ENCODE data around the gene PRICKLE2.

Gene PRICKLE2

DNA sequence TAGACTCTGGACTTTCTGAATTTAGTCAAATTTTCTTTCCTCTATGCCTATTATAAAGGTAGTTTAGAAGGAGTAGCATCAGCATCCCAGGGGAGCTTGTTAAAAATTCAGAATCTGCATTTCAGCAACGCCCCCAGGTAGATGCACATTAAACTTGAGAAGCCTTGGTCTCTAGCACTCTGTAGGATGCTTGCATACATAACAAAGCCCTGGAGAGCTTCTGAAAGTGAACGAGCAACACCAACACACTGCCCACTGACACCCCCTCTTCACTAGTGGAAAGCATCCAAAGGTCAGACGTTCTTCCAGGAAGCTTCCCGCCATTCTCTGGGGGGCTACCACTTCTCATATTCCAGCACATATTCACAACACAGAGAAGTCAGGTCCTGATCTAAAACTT, 6.5 kb downstream of the PRICKLE2 start:
- DNase-seq = no peak

DNA sequence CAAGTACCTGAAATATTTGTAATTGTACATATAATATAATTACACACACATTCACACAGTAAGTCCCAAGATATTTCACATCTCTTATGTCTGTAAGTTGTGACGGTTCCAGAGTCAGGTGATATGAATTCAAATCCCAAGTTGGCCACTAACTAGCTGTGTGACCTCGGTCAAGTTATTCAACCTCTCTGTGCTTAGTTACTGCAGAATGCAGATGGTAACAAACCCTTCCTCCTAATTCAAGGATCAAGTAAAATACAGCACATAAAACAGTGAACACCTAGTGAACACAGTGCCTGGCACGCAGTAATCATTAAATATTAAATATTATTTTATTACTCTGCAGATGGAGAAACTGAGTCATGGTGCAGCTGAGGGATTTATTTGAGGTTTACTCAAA, 6.9 kb downstream of the PRICKLE2 start:
- no peak for DNase-seq

DNA sequence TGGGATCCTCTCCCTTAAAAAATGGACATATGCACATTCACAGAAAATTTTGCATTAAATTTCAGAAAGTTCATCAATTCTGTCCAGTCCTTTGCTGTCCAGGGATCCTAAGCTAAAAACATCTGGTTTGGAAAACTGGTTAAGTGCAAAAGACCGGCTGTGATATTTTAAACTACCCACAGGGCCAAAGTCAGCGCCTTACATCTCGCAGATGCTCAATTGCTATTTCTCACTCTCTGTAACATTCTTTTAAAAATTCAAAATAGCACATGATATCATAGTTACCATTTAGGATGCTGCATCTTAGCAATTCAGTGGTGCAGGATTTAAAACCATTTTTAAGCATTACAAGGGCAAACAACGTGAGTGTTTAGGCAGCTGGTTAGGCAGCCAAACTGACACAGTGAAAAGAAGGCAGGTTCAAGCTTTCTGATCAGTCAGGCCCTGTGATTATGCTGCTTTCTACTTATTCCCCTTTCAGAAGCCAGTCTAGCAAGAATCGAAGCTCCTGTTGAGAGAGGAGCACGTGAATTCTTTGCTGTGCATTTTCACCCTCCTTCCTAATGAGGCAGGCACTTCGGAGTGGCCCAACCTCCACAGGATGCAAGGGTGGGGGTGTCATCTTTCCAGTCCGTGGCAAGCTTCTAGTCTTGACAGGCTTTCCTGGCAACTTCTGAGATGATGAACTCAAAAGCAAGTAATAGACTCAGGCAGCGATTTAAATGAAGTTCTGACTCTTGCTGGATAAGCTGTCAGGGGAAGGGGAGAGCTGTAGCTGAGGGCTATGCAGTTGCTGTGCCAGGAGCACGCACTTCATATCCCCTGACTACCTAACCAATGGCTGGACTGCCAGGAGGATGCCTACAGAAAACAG, 8.8 kb downstream of the PRICKLE2 start:
- DNase-seq = no peak

DNA sequence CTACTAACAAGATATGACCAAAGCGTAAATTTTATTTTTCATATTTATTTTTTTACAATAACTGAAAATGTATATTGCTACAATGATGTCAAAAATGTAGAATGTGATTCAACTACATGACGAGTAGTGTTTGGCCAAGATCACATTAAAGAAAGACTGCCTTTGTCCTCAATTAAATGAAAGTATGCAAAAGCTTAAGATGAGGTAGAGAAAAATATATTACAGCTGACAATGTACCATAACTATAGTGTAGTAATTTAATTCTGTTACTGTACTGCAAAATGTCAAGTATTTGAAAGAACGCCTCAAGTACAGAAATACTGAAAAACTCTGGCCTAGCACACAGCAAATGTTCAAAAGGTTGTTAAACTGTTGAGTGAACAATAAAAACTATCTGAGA, 9.7 kb downstream of the PRICKLE2 start:
- DNase-seq = no peak

DNA sequence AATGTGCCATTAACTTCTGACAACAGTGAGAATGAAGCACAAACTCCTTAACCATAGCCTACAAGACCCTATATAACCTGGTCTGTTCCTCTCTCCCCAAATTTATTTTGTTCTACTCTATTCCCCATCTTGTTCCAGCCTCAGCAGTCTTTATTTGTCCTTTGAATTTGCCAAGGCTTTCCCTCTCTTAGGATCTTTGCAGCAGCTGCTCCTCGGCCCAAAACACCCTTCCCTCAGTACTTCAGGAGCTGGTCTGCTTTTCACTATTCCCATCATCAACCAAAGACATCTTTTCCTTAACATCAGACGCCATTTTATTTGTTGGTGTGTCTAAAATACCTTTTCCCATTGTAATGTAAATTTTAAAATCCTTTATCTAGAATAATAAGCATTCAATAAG, 10.2 kb downstream of the PRICKLE2 start:
- no peak for DNase-seq

DNA sequence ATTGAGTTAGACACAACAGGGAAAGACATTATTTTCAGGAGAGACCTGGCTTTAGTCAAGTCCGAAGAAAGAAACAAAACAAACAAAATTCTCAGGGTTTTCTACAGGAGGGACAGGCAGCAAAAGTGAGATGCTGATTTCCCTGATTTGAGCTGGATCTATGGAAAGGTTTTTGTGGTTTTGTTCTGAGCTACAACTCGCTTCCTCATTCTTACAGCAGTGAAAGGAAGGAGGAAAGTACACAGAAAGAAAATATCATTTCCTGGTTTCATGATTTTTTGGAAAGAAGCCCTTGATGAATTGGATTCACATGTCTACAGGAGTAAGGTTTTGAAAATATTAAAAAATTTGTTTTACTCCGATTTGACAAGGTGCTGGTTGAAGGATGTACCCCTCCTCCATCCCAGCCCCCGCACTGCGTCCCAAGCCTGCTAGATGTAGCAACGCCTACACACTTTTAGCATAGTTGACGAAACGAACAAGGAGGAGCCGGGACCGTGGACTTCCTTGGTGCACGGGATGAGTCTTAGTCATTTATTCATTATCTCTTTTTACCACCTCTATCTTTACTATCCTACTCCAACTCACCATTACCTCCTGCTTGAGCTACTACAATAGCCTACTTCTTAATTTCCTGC, 10.8 kb downstream of the PRICKLE2 start:
- DNase-seq = no peak

DNA sequence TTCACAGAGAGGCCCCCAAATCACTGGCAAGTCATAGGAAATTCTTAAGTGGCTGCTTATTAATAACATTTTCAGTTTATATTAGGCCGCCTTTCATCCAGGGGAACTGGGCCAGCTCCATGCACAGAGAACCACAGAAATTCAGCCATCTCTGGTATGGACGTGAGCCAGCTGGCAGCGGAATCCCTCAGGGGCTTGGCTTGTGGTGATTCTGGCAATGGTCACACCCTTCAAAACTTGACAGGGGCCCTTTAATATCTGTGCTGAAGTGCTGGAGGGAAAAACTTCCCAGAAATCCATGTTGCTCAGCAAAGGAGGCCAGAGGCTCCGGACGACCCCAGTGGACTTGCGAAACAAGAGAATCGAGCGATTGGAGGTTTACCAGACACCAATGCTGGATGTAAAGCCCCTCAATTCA, 11.3 kb downstream of the PRICKLE2 start:
- no peak for DNase-seq

DNA sequence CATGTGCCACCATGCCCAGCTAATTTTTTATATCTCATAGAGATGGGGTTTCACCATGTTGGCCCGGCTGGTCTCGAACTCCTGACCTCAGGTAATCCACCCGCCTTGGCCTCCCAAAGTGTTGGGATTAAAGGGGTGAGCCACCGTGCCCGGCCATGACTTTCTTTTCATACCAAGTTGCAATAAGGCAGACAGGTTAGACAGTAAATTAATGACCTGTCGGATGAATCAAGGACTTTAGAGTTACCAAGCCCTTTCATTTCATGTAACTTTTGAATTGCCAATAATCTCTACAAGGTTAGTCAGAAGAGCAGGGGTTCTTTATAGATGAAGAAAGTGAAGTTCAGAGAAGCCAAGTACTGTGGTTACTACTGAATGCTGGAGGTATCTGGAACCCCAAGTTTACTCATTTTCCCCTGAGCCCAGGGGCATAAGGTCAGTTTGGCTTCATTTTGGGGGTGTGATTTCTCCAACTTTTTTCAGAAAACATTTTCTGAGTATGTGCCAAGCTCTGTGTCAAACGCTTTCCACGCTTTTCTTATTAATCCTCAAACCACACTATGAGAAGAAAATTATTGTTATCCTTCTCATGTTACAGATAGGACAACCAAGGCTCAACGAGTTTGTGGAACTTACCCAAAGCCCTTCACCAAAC, 11.9 kb downstream of the PRICKLE2 start:
- no peak for DNase-seq

DNA sequence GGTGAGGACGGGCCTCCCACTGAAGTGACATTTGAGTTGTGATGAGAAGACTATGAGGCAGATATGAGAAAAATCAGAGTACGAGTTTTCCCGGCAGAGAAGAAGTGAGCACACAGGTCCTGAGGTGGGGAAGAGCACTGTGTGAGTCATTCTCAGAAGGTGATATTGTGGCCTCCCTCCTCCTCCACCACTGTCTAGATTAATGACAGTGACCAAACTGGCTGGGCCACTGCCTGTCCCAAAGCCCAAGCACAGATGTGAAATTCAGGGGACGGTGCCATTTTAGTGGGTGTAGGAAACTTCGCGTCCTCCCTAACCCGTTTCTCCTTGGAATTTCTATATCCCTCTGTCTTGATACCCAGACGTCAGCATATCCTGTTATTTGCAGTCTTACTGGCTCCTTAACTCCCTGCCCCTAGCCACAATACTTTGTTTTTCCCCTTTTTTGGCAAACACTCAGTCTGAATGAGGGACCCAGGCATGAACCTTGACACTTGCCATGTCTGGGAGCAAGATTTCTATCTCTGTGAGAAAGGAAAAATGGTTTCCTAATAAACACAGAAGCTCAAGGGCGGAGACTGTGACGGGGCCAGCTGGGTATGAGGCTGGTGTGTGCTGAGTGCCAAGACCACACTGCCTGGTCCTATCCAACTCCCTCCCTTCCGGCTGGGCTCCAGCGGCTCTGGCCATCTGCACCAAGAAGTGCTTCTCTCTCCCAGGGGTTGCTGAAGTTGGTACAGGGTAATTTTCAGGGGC, 15.2 kb downstream of the PRICKLE2 start:
- no peak for DNase-seq

DNA sequence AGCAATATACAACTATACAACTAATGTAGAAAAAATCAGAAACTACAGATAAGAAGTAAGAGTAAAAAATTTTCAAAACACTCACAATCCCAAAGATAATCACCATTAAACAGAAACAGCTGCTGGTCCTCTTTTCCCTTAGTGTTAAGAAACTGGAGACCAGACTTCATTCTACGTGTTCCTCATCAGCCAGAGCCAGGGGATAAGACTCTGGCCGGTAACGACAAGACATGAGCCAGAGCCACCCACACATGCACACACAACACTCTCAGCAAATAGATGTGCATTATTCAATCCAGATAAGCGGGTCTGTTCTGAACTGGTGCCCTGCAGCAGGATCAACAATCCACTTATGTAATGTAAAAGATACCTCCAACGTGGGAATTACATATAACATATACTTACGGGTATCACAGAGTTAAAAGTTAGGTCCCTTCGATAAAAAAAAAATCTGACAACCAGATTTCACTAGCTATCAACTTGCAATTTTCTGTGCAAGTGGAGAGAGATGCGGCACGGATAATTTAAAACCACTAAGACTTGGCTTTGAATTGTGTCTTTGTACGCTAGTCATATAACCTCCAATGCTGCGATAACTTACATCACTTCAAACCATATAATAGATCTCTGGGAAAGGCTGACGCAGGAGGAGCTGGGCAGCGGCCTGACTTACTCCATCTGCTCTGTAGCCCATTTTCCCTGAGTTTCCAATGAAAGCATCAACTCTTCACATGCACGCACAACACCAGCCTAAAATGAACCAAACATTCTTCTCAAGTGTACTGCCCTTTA, 17.8 kb downstream of the PRICKLE2 start:
- no peak for DNase-seq

DNA sequence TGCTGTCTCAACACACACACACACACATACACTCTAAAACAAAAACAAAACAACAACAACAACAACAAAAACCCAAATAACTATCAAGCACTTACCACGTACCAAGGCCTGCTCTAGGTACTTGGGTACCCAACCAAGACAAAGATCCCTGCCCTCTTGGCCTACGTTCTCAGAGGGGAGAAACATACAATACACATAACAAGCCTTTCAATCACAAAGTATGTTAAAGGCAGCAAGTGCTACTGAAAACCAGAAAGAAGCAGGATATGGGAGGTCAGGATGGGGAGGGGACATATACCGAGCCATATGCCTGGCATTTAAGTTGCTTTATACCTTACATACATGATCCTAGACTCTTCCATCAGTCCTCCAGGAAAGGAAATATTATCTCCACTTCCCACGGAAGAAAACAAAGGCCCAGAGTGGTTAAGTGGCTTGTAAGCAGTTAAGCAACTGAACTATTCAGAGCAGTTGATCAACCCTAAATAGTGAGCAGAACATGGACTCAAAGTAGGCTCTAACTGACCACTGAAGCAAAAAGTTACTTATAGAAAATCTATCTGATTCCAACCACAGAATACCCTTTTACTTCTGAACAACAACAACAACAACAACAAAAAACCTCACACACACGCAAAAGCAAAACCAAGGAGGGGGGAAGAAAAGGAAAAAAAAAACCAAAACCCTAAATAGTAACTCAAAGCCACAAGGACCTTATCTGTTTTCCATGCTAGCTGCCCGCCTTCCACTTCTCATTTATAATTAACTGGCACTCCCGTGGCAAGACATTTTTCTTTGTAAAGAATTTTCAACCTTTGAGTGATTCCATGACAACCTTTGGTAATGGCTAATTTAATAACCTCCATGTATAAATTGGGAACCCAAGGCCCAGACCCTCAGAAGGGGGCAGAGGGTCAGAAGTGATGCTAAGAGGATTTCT, 21.0 kb downstream of the PRICKLE2 start:
- DNase-seq = no peak

DNA sequence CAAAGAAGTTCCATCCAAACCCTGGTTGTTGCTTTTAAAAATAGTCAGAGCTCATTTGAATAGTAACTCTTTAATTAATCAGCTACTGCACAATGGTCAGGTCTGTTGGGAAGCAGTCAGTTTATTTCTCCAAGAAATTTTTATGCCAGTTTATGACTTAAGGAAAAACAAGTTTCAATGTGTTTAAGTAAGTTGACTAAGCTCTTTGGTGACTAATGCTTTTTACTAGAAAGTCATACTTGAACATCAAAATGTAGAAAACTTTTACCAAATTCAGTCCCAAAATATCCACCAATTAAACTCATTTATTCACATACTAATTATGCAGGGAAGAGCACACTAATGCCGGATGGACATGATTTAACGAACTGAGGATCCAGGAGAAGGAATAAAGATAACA, 22.1 kb downstream of the PRICKLE2 start:
- no peak for DNase-seq

DNA sequence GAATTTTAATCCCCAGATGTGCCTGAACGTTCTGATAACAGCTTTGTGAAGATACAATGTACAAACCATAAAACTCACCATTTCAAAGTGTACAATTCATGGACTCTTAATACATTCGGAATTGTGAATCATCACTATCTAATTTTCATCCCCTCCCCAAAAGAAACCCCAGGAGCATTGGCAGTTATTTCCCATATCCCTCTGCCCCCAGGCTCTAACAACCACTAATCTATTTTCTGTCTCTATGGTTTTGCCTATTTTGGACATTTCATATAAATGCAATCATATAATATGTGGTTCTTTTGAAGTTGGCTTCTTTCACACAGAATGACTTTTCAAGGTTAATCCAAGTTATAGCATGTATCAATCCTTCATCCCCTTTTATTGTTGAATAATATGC, 25.3 kb downstream of the PRICKLE2 start:
- no peak for DNase-seq

DNA sequence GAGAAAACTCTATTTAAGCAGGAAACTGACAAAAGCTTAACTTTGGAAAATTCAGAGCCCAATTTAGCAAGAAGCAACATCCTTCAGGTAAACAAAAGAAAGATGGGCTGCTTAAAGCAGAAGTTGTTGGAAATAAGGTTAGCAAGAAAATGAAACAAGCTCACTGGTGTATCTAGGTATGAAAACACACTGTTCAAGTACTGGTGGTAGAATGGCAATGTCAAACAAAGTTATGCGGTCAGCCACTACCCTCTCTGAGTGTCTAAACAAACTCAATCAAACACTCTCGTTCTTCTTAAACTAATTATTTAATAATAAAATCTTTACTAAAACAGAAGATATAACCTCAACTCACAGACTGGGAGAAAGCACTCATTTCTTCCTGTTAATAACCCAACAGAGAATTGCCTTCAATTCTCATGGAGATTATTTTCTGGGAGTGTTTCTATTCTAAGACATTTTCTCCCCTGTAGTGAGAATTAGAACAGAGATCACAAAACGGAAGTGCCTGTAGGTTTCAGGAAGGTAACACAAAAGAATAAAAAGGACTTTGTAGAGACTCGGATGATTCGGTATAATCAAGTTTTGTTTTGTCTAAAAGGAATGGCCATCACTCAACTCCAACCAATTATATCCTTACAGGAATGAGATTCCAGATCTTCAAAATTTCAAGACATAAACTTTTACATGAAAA, 28.9 kb downstream of the PRICKLE2 start:
- DNase-seq = no peak

DNA sequence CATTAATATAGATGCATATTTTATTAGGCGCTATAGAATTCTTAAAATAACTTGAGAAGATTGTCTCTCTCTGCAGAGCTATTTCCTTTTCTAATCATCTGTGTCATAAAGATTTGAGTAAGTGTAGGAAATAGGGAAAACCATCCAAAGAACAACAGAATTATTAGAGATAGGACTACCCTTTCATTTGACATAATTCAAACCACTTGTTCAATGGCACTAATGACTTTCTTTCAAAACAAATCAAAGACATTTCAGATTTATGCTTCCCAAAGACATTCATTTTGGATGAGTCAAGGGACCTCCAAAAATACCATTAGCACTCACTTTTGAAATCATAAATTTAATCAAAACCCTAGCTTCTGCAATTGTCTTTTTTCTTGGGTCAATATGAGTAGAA, 29.5 kb downstream of the PRICKLE2 start:
- no peak for DNase-seq

DNA sequence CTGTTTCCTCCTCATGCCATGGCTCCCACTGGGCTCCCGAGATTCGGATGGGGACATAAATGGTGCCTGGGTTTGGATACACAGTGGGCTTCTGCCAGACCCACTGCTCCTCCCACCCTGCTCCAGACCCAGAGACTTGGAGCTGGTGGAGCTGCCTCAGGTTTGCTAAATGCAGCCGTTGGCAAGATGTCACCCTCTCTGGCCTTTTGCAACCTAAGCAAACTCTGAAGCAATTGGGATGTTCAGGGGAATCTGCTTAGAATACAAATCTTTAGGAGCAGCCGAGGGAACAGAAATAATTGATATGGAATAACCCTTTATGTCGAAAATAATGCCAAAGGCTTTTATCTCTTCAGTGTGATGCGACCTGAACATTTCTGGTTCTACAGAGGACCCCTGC, 33.4 kb downstream of the PRICKLE2 start:
- DNase-seq = no peak

DNA sequence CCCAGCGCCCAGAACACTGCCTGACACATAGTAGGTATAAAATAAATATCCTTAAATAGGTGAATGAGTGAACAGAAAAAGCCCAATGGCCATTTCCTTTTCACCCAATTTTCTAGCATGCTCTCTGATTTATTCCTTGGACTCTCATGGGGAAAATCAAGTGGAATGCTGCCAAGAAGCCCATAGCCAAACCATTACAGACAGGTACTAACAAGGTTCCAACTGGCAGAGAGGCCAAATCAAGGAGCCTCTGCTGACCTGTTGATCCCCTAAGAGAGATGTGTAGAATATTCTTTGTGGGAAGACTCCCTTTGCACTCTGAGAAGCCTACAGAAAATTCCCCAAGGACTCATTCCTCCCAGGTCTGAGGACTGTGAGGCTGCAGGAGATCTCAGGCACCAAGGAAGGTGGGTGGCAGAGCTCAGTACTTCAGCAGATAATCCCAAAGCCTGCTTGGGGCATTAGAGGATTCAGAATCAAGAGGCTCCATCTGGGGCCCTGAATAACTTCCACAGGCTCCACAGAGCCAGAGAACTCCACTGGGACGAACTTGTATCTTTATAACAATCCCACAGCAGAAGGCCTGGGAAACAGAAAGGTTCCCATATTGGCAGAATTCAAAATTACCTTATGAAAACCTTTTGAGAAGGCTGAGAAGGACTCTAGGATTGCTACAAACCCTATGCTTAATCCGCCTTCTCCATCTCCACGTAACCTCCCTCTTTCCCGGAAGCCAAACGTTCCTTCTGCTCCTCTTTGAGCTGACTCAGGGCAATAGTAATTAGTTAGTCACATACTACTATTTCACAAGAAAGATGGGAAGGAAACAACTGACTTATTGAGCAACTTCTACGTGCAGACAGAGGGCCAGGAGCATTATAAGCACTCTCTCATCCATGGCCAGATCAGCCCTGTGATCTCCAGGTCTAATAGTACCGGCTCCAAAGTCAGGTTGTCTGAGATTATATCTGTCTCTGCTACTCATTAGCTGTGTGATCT, 34.5 kb downstream of the PRICKLE2 start:
- DNase-seq = no peak

DNA sequence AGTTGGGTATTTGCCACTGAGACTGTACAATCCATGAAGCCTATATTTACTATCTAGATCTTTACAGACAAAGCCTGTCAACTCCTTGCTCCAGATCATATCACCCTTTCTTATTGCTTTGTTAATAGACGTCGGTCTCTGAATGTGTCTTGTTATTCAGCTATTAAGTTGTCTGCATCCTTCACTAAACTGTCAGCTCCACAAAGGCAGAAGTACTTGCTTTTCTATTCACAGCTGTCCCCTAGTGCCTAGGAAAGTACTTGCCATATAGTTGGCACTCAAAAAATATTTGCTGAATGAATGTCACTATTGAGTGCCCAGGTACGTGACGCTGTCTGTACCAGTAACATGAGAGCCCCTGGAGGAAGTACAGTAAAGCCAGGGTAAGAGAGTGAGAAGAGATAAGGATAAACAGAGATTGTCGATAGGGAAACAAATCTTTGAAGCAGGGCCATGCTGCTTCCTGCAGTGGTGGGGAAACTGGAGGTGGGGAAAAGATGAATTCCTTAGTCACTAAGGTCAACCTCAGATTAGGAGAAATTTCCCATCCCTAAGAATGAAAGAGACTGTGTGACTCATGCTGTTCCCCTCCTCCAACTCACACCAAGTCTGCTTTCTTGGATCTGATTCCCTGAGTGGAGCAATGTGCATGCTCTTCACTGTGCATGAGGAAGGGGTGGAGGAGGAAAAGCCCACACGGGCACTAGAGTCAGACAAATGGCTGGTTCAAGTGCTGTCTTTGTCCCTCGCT, 36.3 kb downstream of the PRICKLE2 start:
- no peak for DNase-seq
